Muscle of back (tissue), 11 donors: ENCODE measurements around the gene PPIE. TPM values are rescaled to one million over a fixed set of nuclear protein-coding genes. Genes with fewer than 3 reads are reported as not detected.

Source experiments
- DNase-seq, 3 donors: peaks; one replicate each; pipeline versions ENCODE4 v3.0.0 to v3.0.0-alpha.2; 2013
- polyA plus RNA-seq, 10 donors: library from polyadenylated mRNA; unstranded; fragments of 120-200 nt; gene quantifications; one replicate each; pipeline ENCODE4 v1.2.1, GENCODE V29; 2013; ENCODE audit not compliant: insufficient read length in 10 of 10

Gene PPIE
- polyA plus RNA-seq, 10 donors, result 36.4 to 43.6 (median 40.0) TPM

DNA sequence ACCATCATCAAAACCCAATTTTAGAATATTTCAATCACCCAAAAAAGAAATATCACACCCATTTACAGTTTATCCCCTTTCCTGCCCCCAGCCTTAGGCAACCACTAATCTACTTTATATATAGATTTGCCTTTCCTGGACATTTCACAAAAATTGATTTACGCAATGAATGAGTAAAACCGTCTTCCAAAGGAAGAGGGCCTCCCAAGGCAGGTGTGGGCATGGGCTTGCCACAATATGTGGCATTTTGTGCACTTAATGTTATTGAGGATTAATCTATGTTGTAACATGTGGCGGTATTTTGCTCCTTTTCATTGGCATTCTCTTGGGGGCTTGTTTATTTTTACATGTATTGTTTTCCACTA lies 61.8 kb downstream of the PPIE start:
- DNase-seq, result no peak

- DNase-seq, result no peak
Measured at GRCh38 chr1:39802496-39803260, 64.0 kb downstream of the PPIE start.

- no peak for DNase-seq
Measured at GRCh38 chr1:39805385-39805784, 66.7 kb downstream of the PPIE start.

DNA sequence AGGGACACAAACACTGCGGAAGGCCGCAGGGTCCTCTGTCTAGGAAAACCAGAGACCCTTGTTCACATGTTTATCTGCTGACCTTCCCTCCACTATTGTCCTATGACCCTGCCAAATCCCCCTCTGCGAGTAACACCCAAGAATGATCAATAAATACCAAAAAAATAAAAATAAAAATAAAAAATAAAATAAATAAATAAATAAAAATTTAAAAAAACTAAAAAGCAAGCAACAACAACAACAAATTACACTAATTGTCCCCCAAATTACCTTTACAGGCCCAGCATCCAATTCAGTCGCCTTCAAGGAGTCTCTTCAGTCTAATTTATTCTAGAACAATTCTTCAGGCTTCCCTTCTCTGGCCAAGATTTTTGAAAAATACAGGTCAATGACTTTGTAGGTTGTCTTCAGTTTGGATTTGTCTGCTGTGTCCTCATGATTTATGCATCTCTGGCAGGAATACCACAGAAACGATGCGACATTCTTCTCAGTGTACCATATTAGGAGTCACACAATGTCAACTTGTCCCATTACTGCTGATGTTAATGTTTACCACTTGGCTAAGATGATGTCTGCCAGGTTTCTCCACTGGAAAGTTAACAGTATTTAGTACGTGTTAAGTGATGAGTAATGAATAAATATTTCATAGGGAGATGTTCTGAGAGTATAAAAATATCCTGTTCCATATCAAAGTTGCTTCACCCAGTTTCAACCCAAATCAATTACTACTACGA lies 70.3 kb downstream of the PPIE start:
- no peak for DNase-seq

DNA sequence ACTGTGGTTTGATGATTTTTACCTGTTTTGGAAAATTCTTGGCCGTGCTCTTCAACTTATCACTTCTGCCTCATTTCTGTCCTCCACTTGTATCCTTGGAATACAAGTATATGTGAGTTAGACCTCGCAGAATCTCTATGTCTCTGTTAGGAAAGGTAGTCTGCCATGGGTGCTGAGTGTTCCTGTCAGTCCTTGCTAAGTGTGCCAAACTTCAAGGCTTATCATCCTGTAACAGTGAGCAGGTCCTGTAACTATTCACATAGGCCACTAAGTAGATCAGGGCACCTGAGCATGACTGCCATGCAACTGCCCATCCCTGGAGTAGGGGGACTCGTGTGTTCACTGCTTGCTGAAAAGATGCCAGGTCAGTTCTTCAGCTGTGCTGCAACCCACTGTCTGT lies 74.2 kb downstream of the PPIE start:
- DNase-seq, result no peak

Other genes with a start within 250 kb of the PPIE start
- 1 to 10 TPM in 2 of 10 donors, under 1 TPM in 8; 0.29 to 1.2 (median 0.48) TPM for gene BMP8A, start 247.2 kb upstream of the PPIE start, polyA plus RNA-seq
- 100 to 1,000 TPM; 286 to 470 (median 428) TPM for gene PABPC4, start 162.1 kb upstream of the PPIE start, polyA plus RNA-seq
- 10 to 100 TPM; 40.1 to 57.2 (median 46.0) TPM for gene HEYL, start 99.2 kb upstream of the PPIE start, polyA plus RNA-seq
- gene NT5C1A, start 66.8 kb upstream of the PPIE start, polyA plus RNA-seq, result 1 to 10 TPM; 4.5 to 8.9 (median 6.5) TPM
- gene HPCAL4, start 47.4 kb upstream of the PPIE start, polyA plus RNA-seq, result 1 to 10 TPM in 7 of 10 donors, under 1 TPM in 3; 0.52 to 2.0 (median 1.5) TPM
- gene OXCT2, start 32.5 kb downstream of the PPIE start, polyA plus RNA-seq, result under 1 TPM in 7 of 10 donors, not detected in 3; 0.12 to 0.73 (median 0.32) TPM
- 1 to 10 TPM; 1.1 to 1.7 (median 1.6) TPM for gene BMP8B, start 50.0 kb downstream of the PPIE start, polyA plus RNA-seq
- gene TRIT1, start 144.6 kb downstream of the PPIE start, polyA plus RNA-seq, result 10 to 100 TPM; 10.9 to 22.4 (median 15.0) TPM
- gene MYCL, start 163.0 kb downstream of the PPIE start, polyA plus RNA-seq, result 1 to 10 TPM; 1.7 to 9.3 (median 2.4) TPM
- gene MFSD2A, start 216.3 kb downstream of the PPIE start, polyA plus RNA-seq, result 1 to 10 TPM in 5 of 10 donors, under 1 TPM in 5; 0.58 to 3.3 (median 0.95) TPM